ENCODE results near the gene EPN3. TPM values are rescaled to one million over a fixed set of nuclear protein-coding genes. Genes with fewer than 3 reads are reported as not detected.

The EPN3 gene
- total and polyA plus RNA-seq, 2 donors (not counting 1 experiment from before 2014, with no cell fraction given) = not detected

GRCh38 chr17:50560931-50561745 is 28.6 kb downstream of the EPN3 start:
- Histone ChIP-seq H3K9me3 (ENCODE audit: control extremely low read depth in 1 of 3, control insufficient read depth in 2 of 3, insufficient read depth in 1 of 3, low read length in 2 of 3) (peaks cover 0 to 27% (median 0%) of the 10 kb centered on the region in 3 donors), H3K27ac (ENCODE audit: low read length in 2 of 2) (no peak overlapping the region), H3K36me3 (replicated peaks in 1 of 2; ENCODE audit: control extremely low read depth in 1 of 2, control insufficient read depth in 1 of 2, extremely low read depth in 1 of 2, insufficient read depth in 2 of 2, low read length in 1 of 2) (no peaks in the 10 kb centered on the region), H3K4me3 (ENCODE audit: control extremely low read depth in 1 of 5, extremely low read depth in 1 of 5, insufficient read depth in 1 of 5, low read depth in 2 of 5, low read length in 4 of 5) (peak overlapping the region in 4 of 5 experiments; percentile 13 to 70 (median 60)), H4K20me1 (ENCODE audit: control insufficient read depth, insufficient read depth, low read length, poor library complexity, severe bottlenecking) (peaks cover 8% of the 10 kb centered on the region), H3K4me2 (replicated peaks; ENCODE audit: low read depth, low read length, poor library complexity, severe bottlenecking) (peak overlapping the region; percentile 99), H3K9ac (ENCODE audit: low read length) (peak overlapping the region; percentile 71), H3K4me1 (ENCODE audit: control insufficient read depth in 2 of 2, insufficient read depth in 2 of 2, low read length in 2 of 2) (peaks cover 34 to 40% of the 10 kb centered on the region in 2 donors), H3K79me2 (ENCODE audit: control insufficient read depth, insufficient read depth, low read length) (no peaks in the 10 kb centered on the region), H2AFZ (ENCODE audit: insufficient read depth, low read depth, low read length, poor library complexity, severe bottlenecking) (peak overlapping the region; percentile 64), H3K27me3 (replicated peaks in 1 of 4; ENCODE audit: control extremely low read depth in 1 of 4, control insufficient read depth in 3 of 4, insufficient read depth in 4 of 4, low read length in 3 of 4) (peaks cover 0 to 88% (median 42%) of the 10 kb centered on the region in 4 experiments)
- Mint-ChIP-seq H3K4me1 (peaks cover 35% of the 10 kb centered on the region), H3K27me3 (peaks cover 36% of the 10 kb centered on the region), H3K4me3 (peak overlapping the region; percentile 29), H3K27ac (no peak overlapping the region), H3K9me3 (ENCODE audit: insufficient read depth) (no peaks in the 10 kb centered on the region)
- WGBS (ENCODE audit: insufficient coverage) = 2% methylated on average over 80 of the region's 88 CpGs
- intact Hi-C loops (cut with micrococcal nuclease) = loop anchor here (1.0 to 5.0 kb wide), 4 partner anchors 14 to 306 kb away; partner anchors contain the start of genes ANKRD40, SPATA20 and TOB1
- ChIA-PET POLR2A (no interaction called here), CTCF (interaction anchor here (1.0 to 1.4 kb wide), 2 partner anchors 14 kb away, joined by 4 read pairs; partner anchors contain the start of gene SPATA20)
- DNase-seq = peak; percentile 64
- TF ChIP-seq EZH2 (IDR thresholded peaks at IDR 0.05; ENCODE audit: borderline replicate concordance, insufficient read depth, low read depth, low read length, poor library complexity, severe bottlenecking) (peak; percentile 98), CTCF (IDR thresholded peaks at IDR 0.05) (no peak)
- peak; percentile 10 for ATAC-seq (ENCODE audit: low read depth)

All from B cell (primary cell).